HG02970 (cell line): Measurements from ENCODE around the gene CDC73.
"Not testable (repeated sequence)": the region's sequence is repeated elsewhere in the genome, so short reads cannot be mapped to it uniquely, and the experiment has no call there.

Experiments used
- ATAC-seq: cut with Tn5 transposase; IDR thresholded peaks from one replicate; pipeline ENCODE4 v1.9.1; 2021; ENCODE audit warnings: mild to moderate bottlenecking, moderate library complexity, moderate number of reproducible peaks; ENCODE audit not compliant: unreplicated experiment, low FRiP score

Gene CDC73

DNA sequence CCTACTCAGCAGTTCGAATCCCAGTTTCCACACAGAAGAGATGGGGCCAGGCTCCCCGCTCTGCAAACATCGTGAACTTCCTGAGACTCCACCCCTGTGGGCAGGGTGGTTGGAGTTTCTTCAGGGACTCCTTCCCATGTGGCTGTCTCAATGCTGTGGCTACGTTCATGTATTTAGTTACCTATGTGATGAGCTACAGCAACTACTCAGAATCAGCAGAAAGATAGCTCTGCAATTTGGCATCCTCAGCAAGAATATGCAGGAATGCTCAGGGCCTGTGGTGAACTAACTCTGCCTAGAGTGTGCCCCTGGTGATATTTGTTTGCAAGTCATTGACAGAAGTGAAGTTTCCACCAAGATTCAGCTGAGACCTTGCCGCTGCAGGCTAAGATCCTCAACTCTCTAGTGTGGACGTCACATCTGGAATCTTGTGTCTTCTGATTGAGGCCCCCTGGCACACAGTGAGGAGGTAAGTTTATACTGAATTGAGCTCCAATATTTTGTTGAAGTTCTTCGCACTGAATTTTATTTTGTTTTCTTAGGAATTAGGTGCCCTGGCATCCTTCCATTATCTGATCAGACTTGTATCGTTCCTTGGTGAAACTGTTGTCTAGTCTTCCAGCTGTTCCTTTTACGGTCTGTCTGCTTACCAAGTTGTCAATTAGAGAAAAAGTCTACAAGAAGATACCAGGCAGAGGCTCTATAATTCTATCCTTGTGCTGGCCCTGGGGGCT is 8.4 kb upstream of the CDC73 start:
- ATAC-seq, result no peak

DNA sequence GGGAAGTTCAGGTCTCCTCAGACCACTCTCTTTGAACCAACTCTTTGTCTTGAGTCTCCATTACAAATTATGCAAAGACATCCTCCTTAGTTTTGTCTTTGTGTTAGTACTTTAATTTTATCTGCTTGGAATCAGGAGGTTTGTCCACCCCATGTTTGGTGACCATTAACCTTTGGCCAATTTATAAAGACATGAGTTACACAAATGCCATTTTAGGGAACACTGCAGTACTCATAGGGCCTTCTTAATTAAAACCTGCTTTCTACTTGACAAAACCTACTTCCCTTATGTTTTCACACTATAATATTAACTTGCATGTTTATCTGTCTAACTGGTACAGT is 7.9 kb upstream of the CDC73 start:
- no peak for ATAC-seq

DNA sequence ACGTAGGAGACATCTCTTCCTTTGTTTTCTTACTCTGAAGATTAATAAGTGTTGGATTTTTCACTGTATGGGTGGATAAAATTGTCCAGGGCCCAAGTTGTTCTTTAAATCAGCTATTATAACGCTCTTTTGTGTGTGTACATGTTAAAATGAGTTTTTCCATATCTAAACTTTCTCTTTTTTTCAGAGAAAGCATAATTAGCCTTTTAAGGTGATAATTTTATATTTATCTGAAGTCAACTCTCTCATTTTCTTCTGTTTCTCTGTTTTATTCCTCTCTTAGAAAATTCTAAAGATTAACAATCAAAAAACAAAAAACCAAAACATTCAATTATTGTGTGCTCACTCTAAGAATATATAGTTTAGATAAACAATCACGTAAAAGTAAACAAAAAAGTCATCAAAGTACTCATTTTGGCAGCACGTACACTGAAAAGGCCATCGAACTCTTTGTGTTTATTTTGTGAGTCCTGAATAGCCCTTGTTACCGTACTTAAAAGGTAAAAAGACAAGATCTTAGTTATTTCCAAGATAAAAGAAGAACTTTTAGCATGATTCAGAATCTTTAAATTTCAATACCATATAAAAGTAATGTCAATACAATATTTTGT is 7.2 kb upstream of the CDC73 start:
- no peak for ATAC-seq

DNA sequence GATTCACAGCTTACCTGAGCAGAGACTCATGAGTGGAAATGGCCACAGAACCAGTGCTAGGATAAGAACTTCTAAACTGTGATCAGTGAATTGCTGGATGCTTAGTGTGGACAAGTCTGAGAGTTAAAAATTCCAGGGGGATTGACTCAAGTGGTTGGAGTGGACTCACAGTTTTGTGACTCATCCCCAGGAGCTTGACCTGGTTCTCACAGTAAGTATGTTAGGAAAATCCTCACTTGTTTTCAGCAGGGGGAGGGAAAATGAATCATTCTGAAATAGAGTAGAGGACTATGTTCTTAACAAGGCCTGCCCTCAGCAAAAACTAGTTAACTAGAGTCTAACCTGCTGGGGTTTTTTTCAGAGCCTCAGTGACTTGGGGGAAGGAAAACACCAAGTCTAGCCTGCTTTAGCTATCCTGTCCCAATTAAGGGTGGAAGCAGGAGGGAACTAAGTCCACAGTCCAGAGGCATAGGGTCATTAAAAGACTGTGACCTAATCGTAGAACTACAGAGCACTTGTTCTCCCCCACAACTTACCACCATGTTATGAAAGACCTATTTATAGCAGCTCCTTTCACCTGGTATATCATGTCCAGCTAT is 6.1 kb upstream of the CDC73 start:
- ATAC-seq, result no peak

DNA sequence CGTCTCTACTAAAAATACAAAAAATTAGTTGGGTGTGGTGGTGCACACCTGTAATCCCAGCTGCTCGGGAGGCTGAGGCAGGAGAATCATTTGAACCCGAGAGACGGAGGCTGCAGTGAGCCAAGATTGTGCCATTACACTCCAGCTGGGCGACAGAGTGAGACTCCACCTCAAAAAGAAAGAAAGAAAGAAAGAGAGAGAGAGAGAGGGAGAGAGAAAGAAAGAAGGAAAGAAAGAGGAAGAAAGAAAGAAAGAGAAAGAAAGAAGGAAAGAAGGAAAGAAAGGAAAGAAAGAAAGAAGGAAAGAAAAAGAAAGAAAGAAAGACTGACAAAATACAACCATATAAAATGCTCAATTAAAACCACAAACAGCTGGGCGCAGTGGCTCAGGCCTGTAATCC is 4.7 kb upstream of the CDC73 start:
- ATAC-seq, result not testable (repeated sequence)

DNA sequence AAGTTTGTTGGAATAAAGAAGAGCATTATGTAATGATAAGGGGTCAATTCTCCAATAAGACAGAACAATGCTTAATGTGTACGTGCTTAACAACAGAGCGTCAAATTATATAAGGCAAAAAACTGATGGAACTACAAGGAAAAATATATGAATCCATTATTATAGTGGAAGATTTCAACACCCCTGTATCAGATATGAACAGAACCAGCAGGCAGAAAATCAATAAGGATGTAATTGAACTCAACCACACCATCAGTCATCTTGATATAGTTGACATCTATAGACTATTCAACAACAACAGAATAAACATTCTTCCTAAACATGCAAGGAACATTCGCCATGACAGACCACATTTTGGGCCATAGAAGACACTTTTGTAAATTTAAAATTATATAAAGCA is 3.6 kb upstream of the CDC73 start:
- ATAC-seq, result no peak

DNA sequence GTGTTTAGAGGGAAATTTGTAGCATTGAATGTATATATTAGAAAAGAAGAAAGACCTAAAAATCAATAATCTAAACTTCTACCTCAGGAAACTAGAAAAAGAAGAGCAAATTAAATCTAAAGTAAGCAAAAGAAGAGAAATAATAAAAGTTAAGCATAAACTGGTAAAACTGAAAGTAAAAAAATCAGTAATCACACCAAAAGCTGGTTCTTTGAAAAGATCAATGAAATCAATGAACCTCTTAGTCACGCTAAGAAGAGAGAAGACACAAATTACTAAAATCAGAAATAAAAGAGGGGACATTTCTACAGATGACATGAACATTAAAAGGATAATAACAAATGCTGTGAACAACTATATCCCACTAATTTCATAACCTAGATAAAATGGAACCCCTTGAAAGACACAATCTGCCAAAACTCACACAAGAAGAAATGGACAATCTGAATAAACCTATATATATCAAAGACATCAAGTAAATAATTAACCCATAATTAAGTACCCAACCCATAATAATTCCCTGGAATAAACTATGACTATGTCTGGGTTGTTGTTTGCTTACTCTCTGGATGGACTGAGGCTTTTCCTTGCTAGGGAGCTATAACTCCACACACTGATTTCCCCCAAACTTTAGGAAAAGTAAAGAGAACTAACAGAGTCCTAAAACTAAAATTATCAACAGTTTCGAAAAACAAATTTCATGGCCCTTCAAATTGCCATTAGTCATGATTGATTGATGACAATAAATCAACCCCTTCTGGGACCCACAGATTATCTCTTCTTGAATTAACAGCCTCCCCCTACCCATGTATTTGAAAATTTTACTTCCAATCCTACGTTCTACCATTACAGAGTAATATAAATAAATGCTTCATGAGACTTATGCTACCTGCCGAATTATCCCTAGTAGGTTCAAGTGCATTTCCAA is 2.8 kb upstream of the CDC73 start:
- no peak for ATAC-seq

DNA sequence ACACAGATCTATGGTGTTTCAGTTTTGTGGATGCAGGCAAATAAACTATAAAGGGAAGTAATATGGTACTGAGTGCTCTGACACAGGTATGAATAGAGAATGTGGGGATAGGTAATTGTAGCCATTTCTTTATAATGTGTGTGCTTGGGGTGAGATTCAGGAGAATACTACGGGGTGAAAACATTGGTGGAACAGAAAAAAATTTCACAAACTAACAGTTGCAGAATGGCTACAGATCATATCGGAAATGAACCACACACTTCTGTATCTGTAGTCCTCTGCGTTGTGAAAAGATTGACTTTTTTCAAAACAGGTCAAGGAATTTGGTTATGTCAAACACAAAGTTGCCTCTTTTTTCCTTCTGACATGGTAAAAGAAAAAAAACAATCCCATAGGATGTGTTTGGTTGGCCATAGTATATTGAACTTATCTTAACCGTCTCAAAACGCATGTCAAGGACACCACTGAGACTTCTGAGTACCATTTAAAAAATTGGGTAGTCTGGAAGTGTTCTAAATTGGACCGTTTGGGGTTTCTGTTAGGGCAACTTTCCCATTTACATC is 1.1 kb upstream of the CDC73 start:
- ATAC-seq, result no peak

DNA sequence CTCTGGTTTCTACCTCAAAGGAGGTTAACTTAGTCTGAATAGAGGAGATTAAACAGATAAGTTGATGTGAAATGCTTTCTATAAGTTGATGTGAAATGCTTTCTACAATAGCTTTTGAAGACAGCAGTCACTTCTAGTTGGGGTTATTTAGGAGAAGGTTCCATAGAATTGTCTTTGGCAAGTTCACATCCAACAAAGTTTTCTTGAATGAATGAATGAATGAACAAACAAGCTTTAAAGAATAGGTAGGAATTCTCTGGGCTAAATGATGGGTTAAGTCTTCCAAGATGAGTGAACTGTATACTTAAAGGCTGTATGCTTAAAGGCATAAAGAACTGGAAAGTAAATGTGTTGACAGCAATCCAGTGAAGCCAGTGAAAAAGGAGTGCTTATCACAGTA is 1.9 kb downstream of the CDC73 start:
- no peak for ATAC-seq

DNA sequence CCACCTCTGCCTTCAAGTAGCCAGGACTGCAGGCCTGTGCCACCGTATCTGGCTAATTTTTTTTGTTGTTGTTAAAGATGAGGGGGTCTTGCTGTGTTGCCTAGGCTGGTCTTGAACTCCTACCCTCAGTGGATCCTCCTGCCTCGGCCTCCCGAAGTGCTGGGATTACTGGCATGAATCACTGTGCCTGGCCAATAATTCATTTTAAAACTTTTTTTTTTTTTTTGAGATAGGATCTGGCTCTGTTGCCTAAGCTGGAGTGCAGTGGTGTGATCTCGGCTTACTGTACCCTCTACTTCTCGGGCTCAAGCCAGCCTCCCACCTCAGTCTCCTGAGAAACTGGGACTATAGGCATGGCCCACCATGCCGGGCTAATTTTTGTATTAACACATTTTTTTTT is 3.5 kb downstream of the CDC73 start:
- ATAC-seq, result no peak

DNA sequence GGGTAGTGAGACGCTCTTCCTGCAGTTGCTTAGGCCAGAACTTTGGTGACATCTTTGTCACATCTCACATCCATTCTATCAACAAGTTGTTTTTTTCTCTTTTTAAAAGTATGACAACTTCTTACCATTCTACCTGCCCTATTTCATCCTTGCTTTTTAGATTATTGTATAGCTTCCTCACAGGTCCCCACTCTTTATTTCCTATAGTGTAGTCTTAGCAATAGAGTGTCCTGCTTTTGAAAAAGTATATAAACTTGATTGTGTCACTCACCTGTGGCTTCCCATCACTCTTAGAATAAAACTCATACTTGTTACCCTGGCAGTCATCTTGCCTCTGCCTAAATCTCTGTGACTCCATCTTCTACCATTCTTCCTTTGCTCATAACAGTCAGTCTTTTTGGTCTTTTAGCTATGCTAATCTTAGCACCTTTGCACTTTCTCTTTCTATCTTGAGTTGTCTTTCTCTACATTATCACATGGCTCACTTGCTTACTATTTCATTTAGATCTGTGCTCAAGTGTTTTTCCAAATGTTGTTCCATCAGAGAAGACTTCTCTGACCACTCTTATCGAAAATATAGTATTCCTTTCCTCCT is 9.5 kb downstream of the CDC73 start:
- no peak for ATAC-seq

DNA sequence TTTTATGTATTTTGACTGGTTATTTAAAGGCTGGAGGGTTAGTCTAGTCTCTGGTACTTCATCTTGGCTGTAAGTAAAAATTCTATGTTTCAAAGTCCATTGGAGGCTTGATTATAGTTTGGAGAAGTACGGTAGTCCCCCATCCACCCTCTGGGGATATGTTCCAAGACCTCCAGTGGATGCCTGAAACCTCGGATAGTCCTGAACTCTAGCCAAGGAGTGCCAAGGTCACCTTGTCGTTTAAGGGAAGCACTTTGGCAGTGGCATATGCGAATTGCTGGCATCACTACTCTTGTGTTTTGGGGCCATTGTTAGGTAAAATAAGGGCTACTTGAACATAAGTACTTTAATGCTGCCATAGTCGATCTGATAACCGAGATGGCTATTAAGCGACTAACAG is 18.4 kb downstream of the CDC73 start:
- ATAC-seq, result no peak

DNA sequence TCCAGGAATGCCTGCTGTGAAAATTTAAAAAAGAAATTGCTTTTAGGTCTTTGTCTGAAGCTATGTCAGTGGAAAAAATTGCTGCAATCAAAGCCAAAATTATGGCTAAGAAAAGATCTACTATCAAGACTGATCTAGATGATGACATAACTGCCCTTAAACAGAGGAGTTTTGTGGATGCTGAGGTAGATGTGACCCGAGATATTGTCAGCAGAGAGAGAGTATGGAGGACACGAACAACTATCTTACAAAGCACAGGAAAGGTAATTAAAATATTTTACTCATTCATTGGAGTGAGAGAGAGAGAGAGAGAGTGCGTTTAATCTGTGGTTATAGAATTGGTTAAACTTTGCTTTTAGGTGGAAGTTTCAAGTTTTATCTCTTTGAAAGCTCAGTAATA is 20.0 kb downstream of the CDC73 start:
- ATAC-seq, result no peak

DNA sequence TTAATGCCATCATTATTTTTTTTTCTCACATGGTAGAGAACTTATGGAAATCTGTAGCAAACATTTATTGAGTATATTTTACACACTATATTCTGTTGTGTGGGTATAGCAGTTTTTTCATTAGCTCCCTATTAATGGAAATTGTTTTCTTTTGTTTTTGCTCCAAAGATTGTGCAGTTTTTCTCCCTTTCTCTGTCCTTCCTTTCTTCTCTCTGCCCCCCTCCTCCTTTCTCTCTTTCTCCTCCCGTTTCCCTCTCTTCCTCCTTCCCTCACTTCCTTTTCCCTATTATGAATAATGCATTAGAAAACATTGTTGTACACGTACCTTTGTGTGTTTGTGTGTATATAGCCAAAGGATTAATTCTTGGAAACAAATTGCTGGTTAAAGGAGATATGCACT is 20.6 kb downstream of the CDC73 start:
- no peak for ATAC-seq

DNA sequence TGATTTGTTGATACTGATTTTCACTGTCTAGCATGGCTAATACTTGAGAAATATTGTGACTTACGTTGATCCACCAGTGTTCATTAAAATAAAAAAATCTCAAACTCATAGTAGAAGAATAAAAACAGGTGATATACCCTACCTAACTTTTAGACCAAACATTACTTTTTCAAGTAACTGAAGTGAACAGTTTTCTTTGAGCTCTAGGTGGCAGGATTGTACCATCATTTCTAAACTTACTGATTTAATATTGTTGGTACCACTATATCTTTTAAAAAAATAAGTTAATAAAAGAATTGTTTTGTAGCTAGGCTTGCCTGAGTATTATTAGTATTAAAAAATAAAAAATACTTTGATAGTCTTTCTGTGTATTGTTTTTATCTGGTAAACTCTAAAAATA is 21.5 kb downstream of the CDC73 start:
- no peak for ATAC-seq

DNA sequence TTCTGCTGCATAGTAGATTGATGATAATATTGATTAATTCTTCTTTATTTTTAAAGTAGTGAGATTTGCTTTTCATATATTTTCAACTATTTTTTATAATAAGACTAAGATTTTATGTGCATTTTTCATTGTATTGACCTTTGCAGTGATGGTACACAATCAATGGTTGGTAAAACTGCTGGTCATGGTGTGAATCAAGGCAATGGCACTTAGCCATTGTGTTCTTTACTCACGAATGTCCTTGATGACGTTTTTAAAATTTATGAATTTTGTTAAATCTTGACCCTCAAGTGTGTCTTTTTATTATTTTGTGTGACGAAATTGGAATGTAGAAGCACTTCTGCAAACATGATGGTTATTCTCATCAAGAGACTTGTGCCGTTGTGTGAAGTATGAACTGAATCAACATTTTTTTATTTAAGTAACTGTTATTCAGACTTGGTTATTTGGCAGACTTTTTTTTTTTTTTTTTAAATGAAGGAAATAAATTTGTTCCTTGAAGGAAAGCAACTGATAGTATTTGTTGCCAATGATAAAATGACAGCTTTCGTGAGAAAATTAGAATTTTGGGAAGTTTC is 22.6 kb downstream of the CDC73 start:
- no peak for ATAC-seq

DNA sequence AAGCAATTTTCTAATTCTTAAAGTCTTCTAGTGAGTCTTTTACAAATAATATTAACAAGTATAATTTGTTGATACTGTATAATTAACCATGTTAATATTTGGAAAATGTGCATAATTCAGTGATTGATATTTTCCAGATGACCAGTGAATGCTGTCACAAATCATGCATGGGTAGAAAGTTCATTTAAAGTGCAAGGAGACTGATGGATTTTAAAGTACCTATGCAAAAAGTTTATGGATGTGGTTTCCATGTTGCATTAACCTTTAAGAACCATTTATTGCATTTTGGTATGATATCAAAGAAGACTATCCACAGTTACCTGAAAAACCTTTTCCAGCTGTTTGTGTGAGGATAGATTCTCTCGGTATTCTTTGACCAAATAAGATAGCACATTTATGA is 23.2 kb downstream of the CDC73 start:
- no peak for ATAC-seq

DNA sequence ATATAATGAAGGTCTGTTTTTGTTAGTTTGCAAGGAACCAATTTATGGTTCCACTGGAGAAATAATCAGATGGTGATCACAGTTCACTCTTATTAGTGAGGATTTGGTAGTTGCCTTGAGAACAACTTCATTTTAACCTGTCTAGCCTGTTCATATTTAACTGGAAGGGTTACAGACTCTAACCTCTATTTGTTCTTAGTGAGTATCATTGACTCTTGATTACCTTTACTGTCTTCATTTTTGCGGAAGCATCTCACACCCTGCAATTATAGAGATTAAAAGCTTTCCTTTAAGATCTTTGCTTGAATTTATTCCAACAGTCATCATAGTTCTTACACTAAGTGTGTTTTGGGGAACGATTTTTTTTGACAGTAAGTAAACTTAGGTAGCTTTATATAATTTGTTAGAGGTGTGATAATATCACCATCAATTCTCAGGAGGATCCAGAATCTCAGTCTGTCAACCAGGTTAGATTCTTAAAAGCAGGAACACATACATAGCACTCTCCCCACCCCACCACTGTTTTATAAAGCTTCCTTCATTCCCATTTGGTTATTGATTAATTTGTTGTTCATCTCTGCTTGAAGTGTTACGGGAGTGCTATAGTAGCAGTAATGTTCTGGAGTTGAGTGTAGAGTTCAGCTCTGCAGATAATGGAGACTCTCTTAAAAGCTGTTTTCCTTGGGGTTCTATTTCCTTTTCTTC is 34.4 kb downstream of the CDC73 start:
- ATAC-seq, result no peak

DNA sequence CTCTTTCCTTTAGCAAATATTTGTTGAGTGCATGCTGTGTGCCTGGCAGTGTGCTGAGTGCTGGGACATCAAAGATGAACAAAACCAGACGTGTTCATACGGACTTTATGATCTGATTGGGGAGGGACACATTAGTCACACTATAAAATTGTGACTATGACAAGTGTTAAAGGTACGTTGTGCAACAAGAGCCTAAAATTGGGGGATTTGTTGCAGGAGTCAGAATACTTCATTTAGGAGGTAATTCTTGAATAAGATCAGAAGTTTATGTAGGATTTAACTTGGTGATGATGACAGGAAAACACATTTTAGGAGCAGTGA is 35.0 kb downstream of the CDC73 start:
- ATAC-seq, result no peak

DNA sequence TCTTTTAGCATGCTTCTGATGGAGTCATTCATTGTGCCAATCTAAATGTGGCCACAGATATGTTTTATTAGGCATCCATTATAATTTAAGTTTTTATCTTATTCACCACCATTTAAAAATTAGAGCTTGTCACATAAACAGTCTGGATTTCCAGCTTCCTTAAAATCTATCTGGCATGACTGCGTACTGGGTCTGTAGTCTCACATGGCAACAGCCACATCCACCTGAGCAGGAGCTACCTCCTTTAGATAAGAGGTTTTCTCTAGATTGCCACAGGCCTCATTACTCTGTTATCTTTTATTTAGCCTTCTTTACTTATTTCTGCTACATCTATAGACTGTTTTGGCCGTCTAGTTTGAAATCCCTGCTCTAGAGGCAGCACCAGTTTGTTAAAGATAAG is 35.5 kb downstream of the CDC73 start:
- no peak for ATAC-seq
